Liver (tissue), 9 donors: ENCODE data around the gene SMARCC2. TPM values are rescaled to one million over a fixed set of nuclear protein-coding genes. Genes with fewer than 3 reads are reported as not detected.

ENCODE experiments used
- DNase-seq: peaks from one replicate; pipeline ENCODE4 v3.0.0-alpha.2; 2017; ENCODE audit warnings: low spot score
- H3K27ac ChIP-seq, 2 donors: one replicate each; pipeline ENCODE4 v1.7.0; 2013; ENCODE audit warnings: inconsistent platforms in 2 of 2, low read length in 2 of 2, control low read depth in 1 of 2, low read depth in 1 of 2, mild to moderate bottlenecking in 1 of 2
- H3K27me3 ChIP-seq, 4 donors: one replicate each; pipeline versions ENCODE4 v1.6.1 to v1.7.0; 2013; ENCODE audit warnings: low read length in 3 of 4, inconsistent platforms in 1 of 4, mild to moderate bottlenecking in 1 of 4, moderate library complexity in 1 of 4; ENCODE audit not compliant: control insufficient read depth in 4 of 4, insufficient read depth in 4 of 4
- H3K36me3 ChIP-seq, 4 donors: one replicate each; pipeline versions ENCODE4 v1.6.1 to v1.7.0; 2013; ENCODE audit warnings: low read length in 3 of 4, mild to moderate bottlenecking in 3 of 4, low read depth in 1 of 4, moderate library complexity in 1 of 4; ENCODE audit not compliant: control insufficient read depth in 4 of 4, insufficient read depth in 3 of 4
- H3K4me1 ChIP-seq, 4 donors: one replicate each; pipeline versions ENCODE4 v1.6.1 to v1.7.0; 2013; ENCODE audit warnings: low read length in 3 of 4, mild to moderate bottlenecking in 3 of 4, moderate library complexity in 1 of 4; ENCODE audit not compliant: control insufficient read depth in 4 of 4, insufficient read depth in 4 of 4
- H3K4me3 ChIP-seq, 3 donors: one replicate each; pipeline versions ENCODE4 v1.6.1 to v1.7.0; 2013; ENCODE audit warnings: low read length in 3 of 3, control low read depth in 1 of 3, low read depth in 1 of 3, mild to moderate bottlenecking in 1 of 3
- H3K9ac ChIP-seq, 2 donors: one replicate each; pipeline ENCODE4 v1.7.0; 2013; ENCODE audit warnings: low read length in 2 of 2, mild to moderate bottlenecking in 2 of 2, moderate library complexity in 2 of 2, control low read depth in 1 of 2, low read depth in 1 of 2
- H3K9me3 ChIP-seq, 4 donors: one replicate each; pipeline versions ENCODE4 v1.6.1 to v1.7.0; 2013; ENCODE audit warnings: low read length in 3 of 4; ENCODE audit not compliant: control insufficient read depth in 4 of 4
- ATF3 ChIP-seq: IDR thresholded peaks from 2 replicates; pipeline ENCODE4 v1.6.1; 2016; ENCODE audit warnings: antibody characterized with exemption
- CTCF ChIP-seq: fragments of 150-350 bp; IDR thresholded peaks from 2 replicates; pipeline ENCODE4 v1.5.1; 2017; ENCODE audit warnings: improper control_type of control experiment, low read depth, low read length; ENCODE audit not compliant: missing input control
- EGR1 ChIP-seq, 2 donors: IDR thresholded peaks; 2 replicates each; pipeline ENCODE4 v1.6.1; 2016 to 2018; ENCODE audit warnings: antibody characterized with exemption in 2 of 2, low read depth in 2 of 2
- FOXA1 ChIP-seq: IDR thresholded peaks from 2 replicates; pipeline ENCODE4 v1.6.1; 2016; ENCODE audit warnings: antibody characterized with exemption
- FOXA2 ChIP-seq: IDR thresholded peaks from 2 replicates; pipeline ENCODE4 v1.6.1; 2016; ENCODE audit warnings: antibody characterized with exemption
- GABPA ChIP-seq, 2 donors: IDR thresholded peaks in 1 of 2; conservative IDR thresholded peaks in 1 of 2; 2 replicates each; pipeline ENCODE4 v1.6.1; 2016; ENCODE audit warnings: antibody characterized with exemption in 2 of 2, mild to moderate bottlenecking in 1 of 2, moderate library complexity in 1 of 2
- HNF4A ChIP-seq, 2 donors: conservative IDR thresholded peaks; 2 replicates each; pipeline ENCODE4 v1.6.1; 2016; ENCODE audit warnings: antibody characterized with exemption in 2 of 2, mild to moderate bottlenecking in 2 of 2
- HNF4G ChIP-seq: IDR thresholded peaks from 2 replicates; pipeline ENCODE4 v1.6.1; 2016; ENCODE audit warnings: antibody characterized with exemption
- JUND ChIP-seq, 2 donors: IDR thresholded peaks; 2 replicates each; pipeline ENCODE4 v1.6.1; 2016; ENCODE audit warnings: antibody characterized with exemption in 2 of 2
- MAX ChIP-seq: IDR thresholded peaks from 2 replicates; pipeline ENCODE4 v1.6.1; 2016; ENCODE audit warnings: antibody characterized with exemption
- NR2F2 ChIP-seq: IDR thresholded peaks from 2 replicates; pipeline ENCODE4 v1.6.1; 2016; ENCODE audit warnings: antibody characterized with exemption
- RAD21 ChIP-seq, 2 donors: IDR thresholded peaks; 2 replicates each; pipeline ENCODE4 v1.6.1; 2016; ENCODE audit warnings: antibody characterized with exemption in 2 of 2, mild to moderate bottlenecking in 2 of 2
- REST ChIP-seq: IDR thresholded peaks from 2 replicates; pipeline ENCODE4 v1.6.1; 2016; ENCODE audit warnings: antibody characterized with exemption, mild to moderate bottlenecking
- RXRA ChIP-seq, 2 donors: IDR thresholded peaks; 2 replicates each; pipeline ENCODE4 v1.6.1; 2017 to 2018; ENCODE audit warnings: antibody characterized with exemption in 2 of 2, mild to moderate bottlenecking in 1 of 2
- SP1 ChIP-seq: IDR thresholded peaks from 2 replicates; pipeline ENCODE4 v1.6.1; 2018; ENCODE audit warnings: antibody characterized with exemption, mild to moderate bottlenecking
- TAF1 ChIP-seq: conservative IDR thresholded peaks from 2 replicates; pipeline ENCODE4 v1.6.1; 2016; ENCODE audit warnings: antibody characterized with exemption, mild to moderate bottlenecking
- YY1 ChIP-seq: IDR thresholded peaks from 2 replicates; pipeline ENCODE4 v1.6.1; 2016; ENCODE audit warnings: antibody characterized with exemption, mild to moderate bottlenecking
- ZBTB33 ChIP-seq: IDR thresholded peaks from 2 replicates; pipeline ENCODE4 v1.6.1; 2016; ENCODE audit warnings: antibody characterized with exemption
- WGBS: extraction: QIAGEN DNeasy Blood & Tissue Kit; methylation state at CpG from one replicate; pipeline ENCODE4 v1.1.7; 2013; 5-methylcytosine and 5-hydroxymethylcytosine counted together
- polyA plus RNA-seq, 2 donors: library from polyadenylated mRNA; stranded (reverse) in 1 of 2; unstranded in 1 of 2; fragments of 200-250 nt in 1 of 2; fragments of >200 nt in 1 of 2; fragmentation: Nextera tagmentation in 1 of 2; extraction: Ambion mirVana in 1 of 2; gene quantifications; one replicate each; pipeline versions ENCODE4 v1.2.1 to v1.2.3, GENCODE V29; 2013 to 2015
- total RNA-seq, 2 donors: library from RNA; depleted of rRNA; stranded (reverse); fragments of >200 nt; gene quantifications; one replicate each; pipeline ENCODE4 v1.2.3, GENCODE V29; 2014
- donor health status: healthy.
- donor health status: healthy.
- donor health status: healthy.
- donor health status: healthy.
- donor health status: healthy.

SMARCC2 gene
- total and polyA plus RNA-seq, 4 donors: 12.8 to 24.8 (median 22.5) TPM

GRCh38 chr12:56223571-56224101 is 34.4 kb upstream of the SMARCC2 start:
- WGBS: 38% methylated on average over 15 of the region's 15 CpGs
- H3K4me3 ChIP-seq: peak overlapping the region; percentile 27 to 44 (median 41)
- no peaks in the 10 kb centered on the region for H3K27me3 ChIP-seq
- no peak for TF ChIP-seq FOXA2
- TF ChIP-seq ATF3: no peak
- no peak for TF ChIP-seq GABPA (IDR thresholded peaks at IDR 0.05 in 1 of 2, conservative IDR thresholded peaks at IDR 0.05 in 1 of 2)
- no peak for TF ChIP-seq MAX
- H3K9ac ChIP-seq: no peak overlapping the region
- no peak for DNase-seq
- H3K36me3 ChIP-seq: peaks cover 0 to 2% (median 0%) of the 10 kb centered on the region in 4 donors
- H3K9me3 ChIP-seq: no peaks in the 10 kb centered on the region
- H3K27ac ChIP-seq: peak overlapping the region; percentile 51 to 54
- H3K4me1 ChIP-seq: peaks cover 4 to 42% (median 31%) of the 10 kb centered on the region in 4 donors

GRCh38 chr12:56222531-56222895 is 33.2 kb upstream of the SMARCC2 start:
- TF ChIP-seq GABPA (IDR thresholded peaks at IDR 0.05 in 1 of 2, conservative IDR thresholded peaks at IDR 0.05 in 1 of 2): no peak
- no peak for TF ChIP-seq RXRA (IDR thresholded peaks at IDR 0.05)
- TF ChIP-seq ZBTB33: no peak
- TF ChIP-seq HNF4A (conservative IDR thresholded peaks at IDR 0.05): no peak

GRCh38 chr12:56221757-56222530 is 32.7 kb upstream of the SMARCC2 start, which contains the start of gene RNF41:
Gene RNF41, minus strand, starts transcription at chr12:56221922. Its CDS starts 7,875 bp downstream, at chr12:56214047.
- Histone ChIP-seq H3K9me3 (no peaks in the 10 kb centered on the region), H3K9ac (peak within 1 kb of the TSS; percentile 71 to 97), H3K27ac (peak within 1 kb of the TSS; percentile 85 to 98), H3K36me3 (no peaks in the 10 kb centered on the region), H3K27me3 (no peaks in the 10 kb centered on the region), H3K4me1 (peaks cover 4 to 42% (median 31%) of the 10 kb centered on the region in 4 donors), H3K4me3 (peak within 1 kb of the TSS; percentile 77 to 98 (median 81))
- DNase-seq: peak; percentile 97
- WGBS: 2% methylated on average over 42 of the region's 42 CpGs
- TF ChIP-seq EGR1 (IDR thresholded peaks at IDR 0.05; ENCODE audit: low read depth in 2 of 2) (no peak), GABPA (IDR thresholded peaks at IDR 0.05 in 1 of 2, conservative IDR thresholded peaks at IDR 0.05 in 1 of 2) (peak; percentile 57 to 92), ATF3 (no peak), REST (peak; percentile 90), NR2F2 (no peak), SP1 (peak; percentile 72), CTCF (no peak), JUND (IDR thresholded peaks at IDR 0.05) (peak in 1 of 2 donors; percentile 30), YY1 (peak; percentile 87), MAX (peak; percentile 48), RXRA (IDR thresholded peaks at IDR 0.05) (peak; percentile 34 to 59), TAF1 (peak; percentile 84), FOXA1 (no peak), HNF4G (no peak), RAD21 (IDR thresholded peaks at IDR 0.05) (peak in 1 of 2 donors; percentile 34)

More at GRCh38 chr12:56222531-56222895, 33.2 kb upstream of the SMARCC2 start:
- H3K4me1 ChIP-seq: peaks cover 4 to 42% (median 31%) of the 10 kb centered on the region in 4 donors
- H3K9me3 ChIP-seq: no peaks in the 10 kb centered on the region
- H3K4me3 ChIP-seq: peak overlapping the region; percentile 77 to 98 (median 81)
- peak overlapping the region; percentile 85 to 98 for H3K27ac ChIP-seq
- no peaks in the 10 kb centered on the region for H3K27me3 ChIP-seq
- no peak for DNase-seq
- peaks cover 0 to 2% (median 0%) of the 10 kb centered on the region in 4 donors for H3K36me3 ChIP-seq
- peak overlapping the region; percentile 28 to 97 for H3K9ac ChIP-seq
- whole genome bisulfite sequencing: 18% methylated on average over 4 of the region's 4 CpGs
